Left hindlimb (tissue), 1 donor: ENCODE results near the gene DMRTA2.

Source experiments
- DNase-seq: peaks from one replicate; pipeline ENCODE4 v3.0.0-alpha.2; 2018

Gene DMRTA2

DNA sequence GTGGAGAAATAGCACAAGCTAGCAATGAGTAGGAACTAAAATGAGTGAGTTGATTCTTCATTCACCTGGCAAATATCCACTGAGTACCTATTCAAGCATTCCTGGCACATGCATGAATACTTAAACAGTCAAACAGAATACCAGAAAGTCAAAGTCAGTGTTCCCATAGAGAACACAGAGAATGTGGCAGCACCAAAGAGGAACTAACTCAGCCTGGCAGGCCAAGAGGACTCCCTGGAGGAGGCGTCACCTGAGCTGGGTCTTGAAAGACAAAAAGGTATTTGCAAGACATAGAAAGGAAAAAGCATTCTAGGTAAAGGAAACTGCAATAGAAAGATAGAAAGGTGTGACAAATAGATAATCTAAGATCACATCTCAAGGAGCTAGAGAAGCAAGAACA is 49.7 kb downstream of the DMRTA2 start:
- no peak for DNase-seq

DNA sequence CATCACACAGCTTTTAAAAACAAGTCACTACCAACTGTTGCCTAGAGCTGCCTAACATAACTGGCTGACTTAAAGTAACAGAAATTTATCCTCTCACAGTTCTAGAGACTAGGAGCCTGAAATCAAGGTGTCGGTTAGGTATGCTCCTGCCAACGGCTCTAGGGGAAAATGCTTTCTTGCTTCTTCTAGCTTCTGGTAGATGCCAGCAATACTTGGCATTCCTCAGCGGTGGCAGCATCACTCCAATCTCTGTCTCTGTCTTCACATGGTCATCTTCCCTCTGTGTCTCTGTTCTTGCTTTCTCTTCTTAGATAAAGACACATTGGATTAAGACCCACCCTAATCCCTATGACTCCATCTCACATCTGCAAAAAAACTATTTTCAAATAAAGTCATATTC is 51.5 kb downstream of the DMRTA2 start:
- no peak for DNase-seq

DNA sequence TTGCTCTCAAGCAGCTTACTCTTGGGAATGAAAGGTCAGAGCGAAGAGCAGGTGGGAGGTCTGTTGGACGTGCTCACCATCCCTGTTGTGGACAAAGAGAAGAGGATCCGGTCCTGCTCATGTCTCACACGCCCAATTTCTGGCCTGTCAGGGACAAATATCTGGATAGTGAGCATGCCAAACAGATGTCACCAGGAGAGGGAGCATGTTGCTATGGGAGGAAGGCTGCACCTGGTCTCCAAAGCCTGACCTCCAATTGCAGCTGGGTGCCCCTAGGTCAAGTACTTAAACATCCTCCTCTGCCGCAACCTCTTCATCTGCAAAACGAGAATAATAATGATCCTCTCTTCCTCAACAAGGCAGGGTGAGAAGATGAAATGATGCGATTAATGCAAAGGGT is 53.4 kb downstream of the DMRTA2 start:
- DNase-seq = no peak

DNA sequence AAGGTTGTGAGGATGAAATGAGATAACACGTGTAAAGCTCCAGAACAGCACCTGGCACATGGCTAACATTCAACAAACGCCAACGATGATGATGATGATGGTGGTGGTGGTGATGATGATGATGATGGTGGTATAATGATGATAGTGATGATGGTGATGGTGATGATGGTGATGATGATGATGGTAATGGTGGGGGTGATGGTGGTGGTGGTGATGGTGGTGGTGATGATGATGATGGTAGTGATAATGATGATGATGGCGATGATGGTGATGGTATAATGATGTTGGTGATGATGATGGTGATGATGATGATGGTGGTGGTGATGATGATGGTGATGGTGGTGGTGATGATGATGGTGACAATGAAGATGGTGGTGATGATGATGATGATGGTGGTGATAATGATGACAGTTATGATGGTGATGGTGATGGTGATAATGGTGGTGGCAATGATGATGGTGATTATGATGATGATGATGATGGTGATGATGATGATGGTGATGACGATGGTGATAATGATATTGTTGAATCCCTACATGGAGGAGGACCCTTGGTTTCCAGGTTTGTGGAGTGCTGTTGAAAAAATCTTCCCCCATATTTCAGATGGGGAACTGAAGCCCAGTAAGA is 54.1 kb downstream of the DMRTA2 start:
- no peak for DNase-seq

DNA sequence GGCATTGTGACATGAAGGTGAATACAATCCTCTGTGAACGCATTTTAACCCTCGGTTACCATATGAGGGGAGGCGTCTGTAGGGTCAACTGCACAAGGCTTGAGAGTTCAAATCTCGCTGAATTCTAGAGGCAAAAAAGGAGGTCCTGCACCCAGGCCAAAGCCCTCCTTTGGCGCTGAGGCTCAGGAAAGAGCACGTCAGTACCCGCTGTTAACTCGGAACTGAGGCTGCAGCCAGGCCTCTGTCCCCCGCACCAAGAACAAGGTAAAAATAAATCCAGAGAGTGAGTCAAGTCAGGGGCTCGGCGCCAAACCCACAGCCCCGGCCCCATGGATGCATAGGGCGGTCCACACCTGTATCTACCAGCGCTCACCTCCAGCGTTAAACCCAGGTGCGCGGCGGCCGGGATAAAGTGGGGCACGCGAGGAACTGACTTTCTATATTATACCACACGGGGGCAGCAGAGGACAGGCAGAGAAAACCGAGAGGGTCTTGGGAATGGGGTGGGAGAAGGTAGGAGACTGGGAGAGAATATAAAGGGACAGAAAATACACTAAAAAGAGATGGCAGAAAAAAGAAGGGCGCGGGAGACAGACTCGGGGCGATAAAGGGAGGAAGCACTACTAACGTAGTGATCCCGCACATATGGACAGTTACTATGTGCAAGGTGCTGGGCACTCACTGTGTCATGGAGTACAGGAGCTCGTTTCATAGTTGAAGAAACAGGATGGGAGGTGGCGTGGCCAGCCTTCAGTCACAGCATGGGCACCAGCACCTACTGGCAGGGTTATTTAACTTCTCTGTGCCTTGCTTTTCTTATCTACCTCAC is 54.9 kb downstream of the DMRTA2 start:
- DNase-seq = peak; percentile 47
